HepG2 (cell line): ENCODE results near the gene TNFSF13. TPM values are rescaled to one million over a fixed set of nuclear protein-coding genes. Genes with fewer than 3 reads are reported as not detected.

Experiments used
- ARNT ChIP-seq: fragments of 450-650 bp; IDR thresholded peaks from 2 replicates; pipeline ENCODE4 v1.6.1; 2017
- ATF4 ChIP-seq, 2 experiments: fragments of 450-650 bp in 1 of 2; sonication (generic) in 1 of 2; formaldehyde crosslinking; IDR thresholded peaks; 2 replicates each; pipeline versions ENCODE4 v1.5.0 to v1.8.0; 2020 to 2022; ENCODE audit warnings: mild to moderate bottlenecking in 1 of 2, missing genetic modification reagents in 1 of 2
- BATF2 ChIP-seq: sonication (generic); formaldehyde crosslinking; IDR thresholded peaks from 2 replicates; pipeline ENCODE4 v1.8.0; 2022; ENCODE audit warnings: mild to moderate bottlenecking, missing genetic modification reagents, moderate library complexity
- FOXK2 ChIP-seq: fragments of 450-650 bp; IDR thresholded peaks from 2 replicates; pipeline ENCODE4 v1.6.1; 2016
- HDAC2 ChIP-seq: sonication (generic); formaldehyde crosslinking; IDR thresholded peaks from 2 replicates; pipeline ENCODE4 v1.4.0; 2020; ENCODE audit warnings: missing genetic modification reagents
- HINFP ChIP-seq: sonication (generic); formaldehyde crosslinking; IDR thresholded peaks from 2 replicates; pipeline ENCODE4 v1.4.0; 2020; ENCODE audit warnings: low read depth, mild to moderate bottlenecking, missing genetic modification reagents
- POLR2AphosphoS2 ChIP-seq: IDR thresholded peaks from 2 replicates; pipeline ENCODE4 v1.6.1; 2011; ENCODE audit warnings: low read depth, low read length, improper control_type of control experiment
- PRDM10 ChIP-seq: sonication (generic); formaldehyde crosslinking; IDR thresholded peaks from 2 replicates; pipeline ENCODE4 v1.4.0; 2020; ENCODE audit warnings: low read depth, missing genetic modification reagents
- RXRA ChIP-seq: sonication (generic); formaldehyde crosslinking; IDR thresholded peaks from 2 replicates; pipeline ENCODE4 v1.5.1; 2020; ENCODE audit warnings: missing genetic modification reagents
- SKI ChIP-seq: fragments of 450-650 bp; IDR thresholded peaks from one replicate; pipeline ENCODE4 v1.6.1; 2018; ENCODE audit warnings: mild to moderate bottlenecking; ENCODE audit not compliant: partially characterized antibody
- SMARCE1 ChIP-seq: fragments of 450-650 bp; IDR thresholded peaks from 2 replicates; pipeline ENCODE4 v1.6.1; 2017; ENCODE audit warnings: borderline replicate concordance
- TOE1 ChIP-seq: sonication (generic); formaldehyde crosslinking; IDR thresholded peaks from 2 replicates; pipeline ENCODE4 v1.4.0; 2020; ENCODE audit warnings: mild to moderate bottlenecking, missing genetic modification reagents
- ZBTB2 ChIP-seq: sonication (generic); formaldehyde crosslinking; IDR thresholded peaks from 2 replicates; pipeline ENCODE4 v1.8.0; 2022; ENCODE audit warnings: low read depth, missing genetic modification reagents
- ZNF609 ChIP-seq: sonication (generic); formaldehyde crosslinking; IDR thresholded peaks from 2 replicates; pipeline ENCODE4 v1.4.0; 2020; ENCODE audit warnings: mild to moderate bottlenecking, missing genetic modification reagents, borderline replicate concordance
- ZNF709 ChIP-seq: sonication (generic); formaldehyde crosslinking; IDR thresholded peaks from 2 replicates; pipeline ENCODE4 v1.5.0; 2020; ENCODE audit warnings: mild to moderate bottlenecking, missing genetic modification reagents
- polyA plus RNA-seq, 8 experiments: library from polyadenylated mRNA; depleted of rRNA in 3 of 8; stranded (reverse) in 7 of 8; unstranded in 1 of 8; fragments of >200 nt; fragmentation: Illumina TruSeq in 4 of 8; extraction: Trizol in 4 of 8; gene quantifications; 2 replicates each; pipeline versions ENCODE4 v1.2.1 to v1.2.3, GENCODE V29; 2011 to 2016; ENCODE audit warnings: low read depth in 4 of 8, missing spikeins in 1 of 8, mixed read lengths in 1 of 8; ENCODE audit not compliant: insufficient read depth in 1 of 8
- total RNA-seq, 5 experiments: library from RNA; depleted of rRNA; stranded (reverse); fragments of >200 nt; fragmentation: Illumina TruSeq; extraction: Trizol; gene quantifications; 2 replicates each; pipeline ENCODE4 v1.2.3, GENCODE V29; 2016; ENCODE audit warnings: low read depth in 1 of 5

TNFSF13 gene
- total and polyA plus RNA-seq, 2 of the 13 experiments (the other 11 are each of a cell fraction or from before 2014, with no cell fraction given), result 2.5 to 3.3 TPM

- no peak for TF ChIP-seq ATF4 (CRISPR knock-in tag; IDR thresholded peaks at IDR 0.05)
- TF ChIP-seq ZNF709 (CRISPR knock-in tag), result no peak; the same call in 1 of the 2 replicates
- peak; percentile 32; the same call in 1 of the 2 replicates for TF ChIP-seq HDAC2 (CRISPR knock-in tag)
- TF ChIP-seq SKI, result no peak
- TF ChIP-seq RXRA, result no peak
- TF ChIP-seq BATF2 (CRISPR knock-in tag), result no peak
- no peak for TF ChIP-seq POLR2AphosphoS2
- peak; percentile 55; the same call in 1 of the 2 replicates for TF ChIP-seq HINFP (CRISPR knock-in tag)
- TF ChIP-seq ZBTB2 (CRISPR knock-in tag), result no peak
- TF ChIP-seq PRDM10, result no peak
- no peak for TF ChIP-seq TOE1
- TF ChIP-seq SMARCE1, result no peak
- TF ChIP-seq ARNT, result no peak
- 0 out of 2 replicates have a peak, but pooled peaks have one; percentile 17 for TF ChIP-seq ZNF609 (CRISPR knock-in tag)
- no peak for TF ChIP-seq FOXK2
Measured at GRCh38 chr17:7557775-7558543, 591 bp upstream of the TNFSF13 start (continued).
